GM21515 (cell line): Measurements from ENCODE around the gene LCP1.

ENCODE experiments used
- ATAC-seq: cut with Tn5 transposase; IDR thresholded peaks from one replicate; pipeline ENCODE4 v1.9.1; 2021; ENCODE audit not compliant: unreplicated experiment

LCP1 gene

GRCh38 chr13:46131705-46132104 lies 50.3 kb downstream of the LCP1 start:
- ATAC-seq, result no peak

- ATAC-seq, result no peak
Observed at GRCh38 chr13:46129955-46130618, 51.9 kb downstream of the LCP1 start.

GRCh38 chr13:46129124-46129523 lies 52.9 kb downstream of the LCP1 start:
- no peak for ATAC-seq

GRCh38 chr13:46127358-46128023 lies 54.5 kb downstream of the LCP1 start:
- ATAC-seq, result no peak

GRCh38 chr13:46126552-46127357 lies 55.2 kb downstream of the LCP1 start:
- ATAC-seq, result no peak

GRCh38 chr13:46126056-46126455 lies 55.9 kb downstream of the LCP1 start:
- no peak for ATAC-seq

- no peak for ATAC-seq
Observed at GRCh38 chr13:46124967-46125933, 56.7 kb downstream of the LCP1 start.

GRCh38 chr13:46124531-46124966 lies 57.4 kb downstream of the LCP1 start:
- ATAC-seq, result no peak

GRCh38 chr13:46122304-46122703 lies 59.7 kb downstream of the LCP1 start:
- ATAC-seq, result no peak

- ATAC-seq, result no peak
Observed at GRCh38 chr13:46121597-46122163, 60.3 kb downstream of the LCP1 start.

GRCh38 chr13:46121033-46121432 lies 60.9 kb downstream of the LCP1 start:
- no peak for ATAC-seq

GRCh38 chr13:46119883-46120614 lies 61.9 kb downstream of the LCP1 start:
- ATAC-seq, result no peak

- ATAC-seq, result no peak
Observed at GRCh38 chr13:46116653-46117502, 65.1 kb downstream of the LCP1 start.

- ATAC-seq, result no peak
Observed at GRCh38 chr13:46114613-46115012, 67.4 kb downstream of the LCP1 start.

- ATAC-seq, result no peak
Observed at GRCh38 chr13:46113596-46113995, 68.4 kb downstream of the LCP1 start.

GRCh38 chr13:46111151-46111550 lies 70.8 kb downstream of the LCP1 start:
- no peak for ATAC-seq

- ATAC-seq, result no peak
Observed at GRCh38 chr13:46109451-46109850, 72.5 kb downstream of the LCP1 start.

- ATAC-seq, result no peak
Observed at GRCh38 chr13:46106839-46107371, 75.1 kb downstream of the LCP1 start.

GRCh38 chr13:46104868-46105267 lies 77.1 kb downstream of the LCP1 start, which contains the start of gene CPB2:
CPB2 (minus strand) TSS chr13:46105033; CDS start chr13:46105009, 24 bp downstream.
- ATAC-seq, result no peak
